NB4 (cell line): ENCODE data around the gene GCG.

Experiments
- MAX ChIP-seq: IDR thresholded peaks from 2 replicates; pipeline ENCODE4 v1.6.1; 2011; ENCODE audit warnings: low read depth, low read length
- MYC ChIP-seq: IDR thresholded peaks from 2 replicates; pipeline ENCODE4 v1.6.1; 2011; ENCODE audit warnings: low read depth, low read length
- POLR2A ChIP-seq: IDR thresholded peaks from 2 replicates; pipeline ENCODE4 v1.6.1; 2011; ENCODE audit warnings: mild to moderate bottlenecking; ENCODE audit not compliant: insufficient read length; ENCODE audit errors: extremely low read depth
- TF ChIP-seq, protein P1 (sequence below): IDR thresholded peaks from one replicate; pipeline ENCODE4 v1.5.1; 2012; ENCODE audit warnings: low read depth, low read length

- TF ChIP-seq, protein P1, sequence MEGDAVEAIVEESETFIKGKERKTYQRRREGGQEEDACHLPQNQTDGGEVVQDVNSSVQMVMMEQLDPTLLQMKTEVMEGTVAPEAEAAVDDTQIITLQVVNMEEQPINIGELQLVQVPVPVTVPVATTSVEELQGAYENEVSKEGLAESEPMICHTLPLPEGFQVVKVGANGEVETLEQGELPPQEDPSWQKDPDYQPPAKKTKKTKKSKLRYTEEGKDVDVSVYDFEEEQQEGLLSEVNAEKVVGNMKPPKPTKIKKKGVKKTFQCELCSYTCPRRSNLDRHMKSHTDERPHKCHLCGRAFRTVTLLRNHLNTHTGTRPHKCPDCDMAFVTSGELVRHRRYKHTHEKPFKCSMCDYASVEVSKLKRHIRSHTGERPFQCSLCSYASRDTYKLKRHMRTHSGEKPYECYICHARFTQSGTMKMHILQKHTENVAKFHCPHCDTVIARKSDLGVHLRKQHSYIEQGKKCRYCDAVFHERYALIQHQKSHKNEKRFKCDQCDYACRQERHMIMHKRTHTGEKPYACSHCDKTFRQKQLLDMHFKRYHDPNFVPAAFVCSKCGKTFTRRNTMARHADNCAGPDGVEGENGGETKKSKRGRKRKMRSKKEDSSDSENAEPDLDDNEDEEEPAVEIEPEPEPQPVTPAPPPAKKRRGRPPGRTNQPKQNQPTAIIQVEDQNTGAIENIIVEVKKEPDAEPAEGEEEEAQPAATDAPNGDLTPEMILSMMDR, result no peak
- TF ChIP-seq MAX (no peak), POLR2A (no peak), MYC (no peak)
Measured at GRCh38 chr2:162118166-162119031, 33.6 kb downstream of the GCG start.
